Chondrocyte (in vitro differentiated cells): ENCODE data around the gene HOXA2. TPM values are rescaled to one million over a fixed set of nuclear protein-coding genes. Genes with fewer than 3 reads are reported as not detected.

Source experiments
- DNase-seq: peaks from one replicate; pipeline ENCODE4 v3.0.0; 2021; ENCODE audit warnings: mixed read lengths, low spot score
- H3K27ac Mint-ChIP-seq: one replicate; pipeline ENCODE4 v1.8.0; 2021; ENCODE audit warnings: mild to moderate bottlenecking, moderate library complexity, mixed read lengths; ENCODE audit not compliant: unreplicated experiment
- H3K27me3 Mint-ChIP-seq: 2 replicates; pipeline ENCODE4 v1.8.0; 2021; ENCODE audit warnings: low read depth, mixed read lengths
- H3K36me3 Mint-ChIP-seq: 2 replicates; pipeline ENCODE4 v1.8.0; 2021; ENCODE audit warnings: low read depth, mixed read lengths
- H3K4me1 Mint-ChIP-seq: 2 replicates; pipeline ENCODE4 v1.8.0; 2021; ENCODE audit warnings: low read depth, mild to moderate bottlenecking, mixed read lengths
- H3K4me3 Mint-ChIP-seq: one replicate; pipeline ENCODE4 v1.8.0; 2021; ENCODE audit warnings: mild to moderate bottlenecking, moderate library complexity, mixed read lengths; ENCODE audit not compliant: unreplicated experiment
- H3K9me3 Mint-ChIP-seq: 2 replicates; pipeline ENCODE4 v1.8.0; 2021; ENCODE audit warnings: low read depth, mixed read lengths
- CTCF ChIP-seq: fragments of 200-600 bp; sonication (generic); IDR thresholded peaks from 2 replicates; pipeline ENCODE4 v1.5.0; 2021; ENCODE audit warnings: antibody characterized with exemption, mild to moderate bottlenecking, moderate library complexity
- total RNA-seq: library from RNA; stranded (reverse); gene quantifications from 3 replicates; pipeline ENCODE4 v1.2.1, GENCODE V29; 2021

HOXA2 gene
- total RNA-seq, 1 donor from 2014 or later = 10.2 TPM

- DNase-seq = no peak
- Mint-ChIP-seq H3K9me3 (no peaks in the 10 kb centered on the region), H3K4me3 (no peak overlapping the region), H3K27me3 (peaks cover 48% of the 10 kb centered on the region), H3K36me3 (no peaks in the 10 kb centered on the region), H3K4me1 (no peaks in the 10 kb centered on the region), H3K27ac (no peak overlapping the region)
- TF ChIP-seq CTCF = no peak
Measured at GRCh38 chr7:27088002-27088922, 14.2 kb downstream of the HOXA2 start.

- no peaks in the 10 kb centered on the region for H3K9me3 Mint-ChIP-seq
- H3K36me3 Mint-ChIP-seq = no peaks in the 10 kb centered on the region
- H3K27me3 Mint-ChIP-seq = peaks cover 9% of the 10 kb centered on the region
- no peak overlapping the region for H3K27ac Mint-ChIP-seq
- no peak overlapping the region for H3K4me3 Mint-ChIP-seq
- TF ChIP-seq CTCF = no peak
- no peak for DNase-seq
- no peaks in the 10 kb centered on the region for H3K4me1 Mint-ChIP-seq
Measured at GRCh38 chr7:27083646-27084045, 18.8 kb downstream of the HOXA2 start.

GRCh38 chr7:27082171-27082570 lies 20.3 kb downstream of the HOXA2 start:
- Mint-ChIP-seq H3K27ac (no peak overlapping the region), H3K27me3 (peaks cover 9% of the 10 kb centered on the region), H3K4me3 (no peak overlapping the region), H3K4me1 (no peaks in the 10 kb centered on the region), H3K9me3 (no peaks in the 10 kb centered on the region), H3K36me3 (no peaks in the 10 kb centered on the region)
- TF ChIP-seq CTCF = no peak
- DNase-seq = no peak

GRCh38 chr7:27080844-27081436 lies 21.5 kb downstream of the HOXA2 start:
- no peaks in the 10 kb centered on the region for H3K36me3 Mint-ChIP-seq
- peaks cover 3% of the 10 kb centered on the region for H3K9me3 Mint-ChIP-seq
- peaks cover 8% of the 10 kb centered on the region for H3K27me3 Mint-ChIP-seq
- no peak overlapping the region for H3K4me3 Mint-ChIP-seq
- H3K27ac Mint-ChIP-seq = no peak overlapping the region
- no peak for TF ChIP-seq CTCF
- DNase-seq = no peak
- no peaks in the 10 kb centered on the region for H3K4me1 Mint-ChIP-seq

GRCh38 chr7:27079234-27079975 lies 23.1 kb downstream of the HOXA2 start:
- no peak for DNase-seq
- Mint-ChIP-seq H3K36me3 (no peaks in the 10 kb centered on the region), H3K9me3 (peaks cover 5% of the 10 kb centered on the region), H3K4me1 (no peaks in the 10 kb centered on the region), H3K27ac (no peak overlapping the region), H3K4me3 (no peak overlapping the region), H3K27me3 (peaks cover 6% of the 10 kb centered on the region)
- no peak for TF ChIP-seq CTCF
